ENCODE results near the gene PIK3R5. TPM values are rescaled to one million over a fixed set of nuclear protein-coding genes. Genes with fewer than 3 reads are reported as not detected.
"Not testable (repeated sequence)": the region's sequence is repeated elsewhere in the genome, so short reads cannot be mapped to it uniquely, and the experiment has no call there.

The PIK3R5 gene
- total RNA-seq, 1 experiment from 2014 or later: 0.09 TPM

DNA sequence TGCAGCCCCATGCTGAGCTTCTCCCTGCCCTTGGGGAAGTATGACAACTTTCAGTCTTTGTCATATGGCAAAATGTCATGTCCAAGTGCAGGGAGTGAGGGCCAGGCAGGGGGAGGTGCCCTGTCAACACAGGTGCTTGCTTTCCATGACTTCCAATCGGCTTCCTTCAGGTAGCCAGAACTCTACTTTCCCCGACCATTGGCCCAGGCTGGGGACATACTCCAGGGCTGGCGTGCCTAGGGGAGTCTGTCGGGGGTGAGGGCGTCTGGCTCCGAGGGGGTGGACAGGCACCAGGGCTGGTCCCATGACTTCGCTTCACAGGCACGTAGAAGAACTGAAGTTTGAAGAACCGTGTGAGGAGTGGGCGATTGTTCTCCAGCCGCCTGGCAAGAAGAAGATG is 78.2 kb downstream of the PIK3R5 start:
- no peak overlapping the region for H3K4me3 ChIP-seq (ENCODE audit: low read depth, low read length, poor library complexity, severe bottlenecking)
- no TSS peak for BruUV-seq (replicated peaks)

DNA sequence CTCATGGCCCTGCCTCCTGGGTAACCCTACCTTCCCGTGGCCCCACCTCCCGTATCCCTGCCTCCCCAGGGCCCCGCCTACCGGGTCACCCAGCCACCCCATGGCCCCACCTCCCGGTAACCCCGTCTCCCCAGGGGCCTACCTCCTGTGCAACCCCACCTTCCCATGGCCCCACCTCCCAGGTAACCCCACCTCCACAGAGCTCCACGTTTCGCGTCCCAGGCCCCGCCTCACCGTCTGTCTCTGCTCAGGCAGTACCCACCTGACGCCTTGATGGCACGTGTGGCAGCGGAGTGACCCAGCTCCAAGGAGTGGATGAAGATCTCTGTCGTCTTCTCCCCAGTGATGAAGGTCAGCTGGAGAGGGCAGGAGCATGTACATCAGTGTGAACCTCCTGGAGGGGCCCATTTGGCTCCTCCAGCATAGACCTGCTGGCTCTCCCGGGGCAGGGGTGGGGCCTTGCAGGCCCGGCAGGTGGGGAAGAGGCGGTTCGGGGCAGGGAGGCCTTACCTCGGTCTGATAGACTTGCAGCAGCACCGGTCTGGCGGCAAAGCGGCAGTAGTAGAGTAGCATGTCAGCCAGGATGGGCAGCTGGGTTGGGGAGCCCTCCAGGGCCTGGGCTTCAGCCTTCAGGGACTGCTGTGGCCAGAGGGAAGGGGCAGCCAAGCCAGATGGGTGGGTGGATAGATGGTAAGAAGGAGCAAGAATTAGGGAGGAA is 79.4 kb downstream of the PIK3R5 start:
- H3K27me3 ChIP-seq (replicated peaks; ENCODE audit: insufficient read depth, low read depth, low read length, poor library complexity): no peaks in the 10 kb centered on the region
- DNase-seq (ENCODE audit: low spot score): no peak
- CTCF ChIA-PET: no interaction called here

More for the DNA sequence above, 78.2 kb downstream of the PIK3R5 start:
- TF ChIP-seq EZH2 (IDR thresholded peaks at IDR 0.05; ENCODE audit: borderline replicate concordance, low read depth, low read length, poor library complexity, severe bottlenecking) (no peak), CTCF (conservative IDR thresholded peaks at IDR 0.05; ENCODE audit: low read depth, low read length) (no peak)
- H3K36me3 ChIP-seq (ENCODE audit: insufficient read depth, low read length, poor library complexity, severe bottlenecking): no peaks in the 10 kb centered on the region
- ChIA-PET POLR2A (ENCODE audit: low non-redundant PET) (no interaction called here), CTCF (interaction anchor here (0.6 kb wide), 1 partner anchor 513 kb away, joined by 6 read pairs; no protein-coding TSS in a partner anchor)
- no peaks in the 10 kb centered on the region for H3K4me1 ChIP-seq (ENCODE audit: insufficient read depth, low read length, poor library complexity, severe bottlenecking)
- intact Hi-C loops (cut with micrococcal nuclease; ENCODE audit: unreplicated experiment): no loop called here
- no peaks in the 10 kb centered on the region for H3K27me3 ChIP-seq (replicated peaks; ENCODE audit: insufficient read depth, low read depth, low read length, poor library complexity)
- no peaks in the 10 kb centered on the region for H3K9me3 ChIP-seq (ENCODE audit: low read depth, low read length, poor library complexity, severe bottlenecking)
- no peak for DNase-seq (ENCODE audit: low spot score)
- H3K27ac ChIP-seq (ENCODE audit: low read depth, low read length, poor library complexity, severe bottlenecking): no peak overlapping the region

DNA sequence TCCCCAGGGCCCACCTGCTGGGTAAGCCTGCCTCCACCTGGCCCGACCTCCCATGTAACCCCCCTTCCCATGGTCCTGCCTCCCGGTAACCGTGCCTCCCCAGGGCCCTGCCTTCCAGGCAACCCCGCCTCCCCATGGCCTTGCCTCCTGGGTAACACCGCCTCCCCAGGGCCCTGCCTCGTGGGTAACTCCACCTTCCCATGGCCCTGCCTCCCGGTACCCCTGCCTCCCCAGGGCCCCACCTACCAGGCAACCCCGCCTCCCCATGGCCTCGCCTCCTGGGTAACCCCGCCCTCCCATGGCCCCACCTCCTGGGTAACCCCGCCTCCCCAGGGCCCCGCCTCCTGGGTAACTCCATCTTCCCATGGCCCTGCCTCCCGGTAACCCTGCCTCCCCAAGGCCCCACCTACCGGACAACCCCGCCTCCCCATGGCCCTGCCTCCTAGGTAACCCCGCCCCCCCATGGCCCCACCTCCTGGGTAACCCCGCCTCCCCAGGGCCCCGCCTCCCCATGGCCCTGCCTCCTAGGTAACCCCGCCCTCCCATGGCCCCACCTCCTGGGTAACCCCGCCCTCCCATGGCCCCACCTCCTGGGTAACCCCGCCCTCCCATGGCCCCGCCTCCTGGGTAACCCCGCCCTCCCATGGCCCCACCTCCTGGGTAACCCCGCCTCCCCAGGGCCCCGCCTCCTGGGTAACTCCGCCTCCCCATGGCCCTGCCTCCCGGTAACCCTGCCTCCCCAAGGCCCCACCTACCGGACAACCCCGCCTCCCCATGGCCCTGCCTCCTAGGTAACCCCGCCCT is 80.1 kb downstream of the PIK3R5 start:
- H3K27ac ChIP-seq (ENCODE audit: low read depth, low read length, poor library complexity, severe bottlenecking); H3K9me3 ChIP-seq (ENCODE audit: low read depth, low read length, poor library complexity, severe bottlenecking); H3K27me3 ChIP-seq (replicated peaks; ENCODE audit: insufficient read depth, low read depth, low read length, poor library complexity); H3K36me3 ChIP-seq (ENCODE audit: insufficient read depth, low read length, poor library complexity, severe bottlenecking); DNase-seq (ENCODE audit: low spot score); H3K4me3 ChIP-seq (ENCODE audit: low read depth, low read length, poor library complexity, severe bottlenecking); BruUV-seq (replicated peaks); POLR2A ChIA-PET (ENCODE audit: low non-redundant PET); CTCF ChIA-PET; H3K4me1 ChIP-seq (ENCODE audit: insufficient read depth, low read length, poor library complexity, severe bottlenecking); intact Hi-C loops (cut with micrococcal nuclease; ENCODE audit: unreplicated experiment): not testable (repeated sequence)

More for the DNA sequence above, 79.4 kb downstream of the PIK3R5 start:
- no peak overlapping the region for H3K27ac ChIP-seq (ENCODE audit: low read depth, low read length, poor library complexity, severe bottlenecking)
- no peak overlapping the region for H3K4me3 ChIP-seq (ENCODE audit: low read depth, low read length, poor library complexity, severe bottlenecking)
- H3K4me1 ChIP-seq (ENCODE audit: insufficient read depth, low read length, poor library complexity, severe bottlenecking): no peaks in the 10 kb centered on the region
- intact Hi-C loops (cut with micrococcal nuclease; ENCODE audit: unreplicated experiment): no loop called here
- no peaks in the 10 kb centered on the region for H3K9me3 ChIP-seq (ENCODE audit: low read depth, low read length, poor library complexity, severe bottlenecking)
- TF ChIP-seq CTCF (conservative IDR thresholded peaks at IDR 0.05; ENCODE audit: low read depth, low read length) (no peak), EZH2 (IDR thresholded peaks at IDR 0.05; ENCODE audit: borderline replicate concordance, low read depth, low read length, poor library complexity, severe bottlenecking) (no peak)
- BruUV-seq (replicated peaks): no TSS peak
- H3K36me3 ChIP-seq (ENCODE audit: insufficient read depth, low read length, poor library complexity, severe bottlenecking): no peaks in the 10 kb centered on the region
- POLR2A ChIA-PET (ENCODE audit: low non-redundant PET): no interaction called here

Measured in A673 (cell line).